A549 (cell line): ENCODE data around the gene SLFN13. TPM values are rescaled to one million over a fixed set of nuclear protein-coding genes. Genes with fewer than 3 reads are reported as not detected.
A peak's percentile ranks its signal among the peaks of the same experiment; 100 is the strongest.

Experiments used
- ATAC-seq, 2 experiments: fragments of 200-7000 bp in 1 of 2; fragments of >200 bp in 1 of 2; cut with Nextera tagmentation in 1 of 2; cut with Tn5 transposase in 1 of 2; 3 replicates each; pipeline versions ENCODE4 v1.8.0 to v1.9.1; 2018 to 2020; ENCODE audit warnings: mild to moderate bottlenecking in 1 of 2, moderate library complexity in 1 of 2
- CTCF ChIA-PET: fragments of 300-600 bp; sonication (Branson Sonifier 250); formaldehyde crosslinking; extraction: SDS; loops from one replicate; lab custom pipeline; 2021; ENCODE audit warnings: antibody characterized with exemption, inconsistent platforms; lab: Yijun Ruan, JAX
- POLR2A ChIA-PET: fragments of 350-600 bp; formaldehyde crosslinking; extraction: SDS; loops from one replicate; lab custom pipeline; 2021; ENCODE audit warnings: antibody characterized with exemption, inconsistent platforms; lab: Yijun Ruan, JAX
- DNase-seq, 2 experiments: peaks; one replicate each; pipeline versions ENCODE4 v3.0.0 to v3.0.0-alpha.2; 2011 to 2016; ENCODE audit warnings: low read depth in 1 of 2, low spot score in 1 of 2
- FAIRE-seq: peaks from 2 replicates; lab custom pipeline; 2011; peaks lifted over from hg19 to GRCh38; lab: Jason Lieb, UNC
- H3K27ac ChIP-seq, 2 experiments: fragments of >200 bp; sonication (Bioruptor Twin); formaldehyde crosslinking; 3 replicates each; pipeline ENCODE4 v1.5.1; 2016 to 2017
- H3K4me1 ChIP-seq: fragments of >200 bp; sonication (Bioruptor Twin); formaldehyde crosslinking; 3 replicates; pipeline ENCODE4 v1.6.1; 2016
- H3K4me2 ChIP-seq: fragments of >200 bp; sonication (Bioruptor Twin); formaldehyde crosslinking; 3 replicates; pipeline ENCODE4 v1.6.1; 2016
- H3K4me3 ChIP-seq: fragments of >200 bp; sonication (Bioruptor Twin); formaldehyde crosslinking; 3 replicates; pipeline ENCODE4 v1.5.1; 2016
- H3K9me3 ChIP-seq: fragments of >200 bp; sonication (Bioruptor Twin); formaldehyde crosslinking; 3 replicates; pipeline ENCODE4 v1.6.1; 2016
- CBX8 ChIP-seq: fragments of 200-600 bp; sonication (generic); IDR thresholded peaks from 2 replicates; pipeline ENCODE4 v1.6.1; 2016
- CEBPB ChIP-seq, 2 experiments: fragments of >200 bp in 1 of 2; sonication (Bioruptor Twin) in 1 of 2; formaldehyde crosslinking in 1 of 2; IDR thresholded peaks; 2 replicates each; pipeline ENCODE4 v1.6.1; 2012 to 2016
- CHD4 ChIP-seq: fragments of 200-600 bp; sonication (generic); IDR thresholded peaks from 2 replicates; pipeline ENCODE4 v1.6.1; 2016; ENCODE audit warnings: antibody characterized with exemption, mild to moderate bottlenecking, borderline replicate concordance
- EHF ChIP-seq: fragments of 250-450 bp; sonication (Bioruptor Pico); IDR thresholded peaks from 2 replicates; pipeline ENCODE4 v1.5.0; 2020; ENCODE audit warnings: mild to moderate bottlenecking
- EHMT2 ChIP-seq: fragments of 200-600 bp; sonication (generic); IDR thresholded peaks from 2 replicates; pipeline ENCODE4 v1.6.1; 2016; ENCODE audit warnings: antibody characterized with exemption, low read depth, mild to moderate bottlenecking, moderate library complexity
- FOSB ChIP-seq: fragments of 250-450 bp; sonication (Bioruptor Pico); IDR thresholded peaks from 2 replicates; pipeline ENCODE4 v1.5.0; 2020; ENCODE audit warnings: mild to moderate bottlenecking, moderate library complexity
- FOSL2 ChIP-seq, 2 experiments: fragments of 450-650 bp in 1 of 2; fragments of >200 bp in 1 of 2; sonication (Bioruptor Twin) in 1 of 2; formaldehyde crosslinking; IDR thresholded peaks; 2 replicates each; pipeline versions ENCODE4 v1.5.0 to v1.6.1; 2016 to 2020; ENCODE audit warnings: mild to moderate bottlenecking in 1 of 2, moderate library complexity in 1 of 2
- HDAC2 ChIP-seq: fragments of 200-600 bp; sonication (generic); IDR thresholded peaks from 2 replicates; pipeline ENCODE4 v1.6.1; 2016
- HES2 ChIP-seq: fragments of >200 bp; sonication (Bioruptor Twin); formaldehyde crosslinking; IDR thresholded peaks from 2 replicates; pipeline ENCODE4 v1.6.1; 2016
- KDM1A ChIP-seq: fragments of 200-600 bp; sonication (generic); IDR thresholded peaks from 2 replicates; pipeline ENCODE4 v1.6.1; 2016; ENCODE audit warnings: low read depth, mild to moderate bottlenecking
- MAX ChIP-seq: IDR thresholded peaks from 2 replicates; pipeline ENCODE4 v1.6.1; 2012
- NFE2L2 ChIP-seq: fragments of 150-350 bp; conservative IDR thresholded peaks from 2 replicates; pipeline ENCODE4 v1.6.1; 2014; ENCODE audit warnings: low read length
- NPAS2 ChIP-seq: fragments of 250-450 bp; sonication (Bioruptor Pico); IDR thresholded peaks from 2 replicates; pipeline ENCODE4 v1.8.0; 2022; ENCODE audit warnings: mild to moderate bottlenecking, moderate library complexity, borderline replicate concordance
- PHF8 ChIP-seq: fragments of 200-600 bp; sonication (generic); IDR thresholded peaks from 2 replicates; pipeline ENCODE4 v1.6.1; 2016; ENCODE audit warnings: low read depth, mild to moderate bottlenecking, antibody characterized with exemption, moderate library complexity, borderline replicate concordance
- POLR2A ChIP-seq: IDR thresholded peaks from 2 replicates; pipeline ENCODE4 v1.6.1; 2012; ENCODE audit warnings: mild to moderate bottlenecking, low read length
- RARB ChIP-seq: fragments of 250-450 bp; sonication (Bioruptor Pico); IDR thresholded peaks from 2 replicates; pipeline ENCODE4 v1.8.0; 2021; ENCODE audit warnings: mild to moderate bottlenecking, moderate library complexity
- RCOR1 ChIP-seq: fragments of 150-350 bp; IDR thresholded peaks from 2 replicates; pipeline ENCODE4 v1.6.1; 2014; ENCODE audit warnings: antibody characterized with exemption, low read length, low read depth
- TFCP2L1 ChIP-seq: fragments of 250-450 bp; sonication (Bioruptor Pico); IDR thresholded peaks from 2 replicates; pipeline ENCODE4 v1.5.0; 2021; ENCODE audit warnings: mild to moderate bottlenecking
- ZC3H11A ChIP-seq: fragments of 450-650 bp; IDR thresholded peaks from 2 replicates; pipeline ENCODE4 v1.6.1; 2014; ENCODE audit warnings: antibody characterized with exemption, mild to moderate bottlenecking
- ZFP36 ChIP-seq: fragments of 450-650 bp; IDR thresholded peaks from 2 replicates; pipeline ENCODE4 v1.6.1; 2014; ENCODE audit warnings: borderline replicate concordance; ENCODE audit not compliant: partially characterized antibody
- ZNF302 ChIP-seq: fragments of 250-450 bp; sonication (Bioruptor Pico); IDR thresholded peaks from 2 replicates; pipeline ENCODE4 v1.9.0; 2021; ENCODE audit warnings: inconsistent platforms, mild to moderate bottlenecking, moderate library complexity
- ZSCAN20 ChIP-seq: fragments of 250-450 bp; sonication (Bioruptor Pico); IDR thresholded peaks from 2 replicates; pipeline ENCODE4 v1.8.0; 2022; ENCODE audit warnings: mild to moderate bottlenecking, moderate library complexity
- WGBS: methylation state at CpG from one replicate; pipeline ENCODE4 v1.1.6; 2017; ENCODE audit errors: missing lambda C conversion rate; 5-methylcytosine and 5-hydroxymethylcytosine counted together
- polyA minus RNA-seq: library from RNA; depleted of rRNA, polyadenylated mRNA; stranded (reverse); fragments of >200 nt; gene quantifications from 2 replicates; pipeline ENCODE4 v1.2.3, GENCODE V29; 2011; rRNA and poly(A)+ RNA removed
- polyA plus RNA-seq, 4 experiments: library from polyadenylated mRNA; depleted of rRNA in 3 of 4; stranded (reverse); fragments of >200 nt; fragmentation: RNase III in 1 of 4; extraction: RNeasy Plus Mini Kit Qiagen cat#74134 plus additional on column Dnase treatment in 1 of 4; gene quantifications; 2 replicates in 3 of 4; 3 replicates in 1 of 4; pipeline ENCODE4 v1.2.3, GENCODE V29; 2011 to 2017
- TF ChIP-seq, protein P1 (sequence below): fragments of 450-650 bp; IDR thresholded peaks from 2 replicates; pipeline ENCODE4 v1.6.1; 2014; ENCODE audit warnings: antibody characterized with exemption

Gene SLFN13
- polyA plus RNA-seq (2011; rRNA removed) (12.2 and 12.5 TPM in 2 replicates), polyA plus RNA-seq (2017; fragmentation: RNase III; extraction: RNeasy Plus Mini Kit Qiagen cat#74134 plus additional on column Dnase treatment) (5.4 to 6.8 TPM (median 6.6 TPM) in 3 replicates), polyA minus RNA-seq (11.9 and 22.0 TPM in 2 replicates)
- polyA plus RNA-seq (2012; cell fraction: cytosol; rRNA removed): 4.8 and 5.2 TPM in 2 replicates
- 5.1 and 6.4 TPM in 2 replicates for polyA plus RNA-seq (2012; cell fraction: nucleus; rRNA removed)

- Histone ChIP-seq H3K4me1 (no peaks in the 10 kb centered on the region), H3K4me3 (peak within 1 kb of the TSS; percentile 60), H3K4me2 (peak within 1 kb of the TSS; percentile 90), H3K27ac (peak within 1 kb of the TSS; percentile 58 to 75), H3K9me3 (no peaks in the 10 kb centered on the region)
- TF ChIP-seq ZNF302 (CRISPR knock-in tag): no peak
- TF ChIP-seq ZFP36: no peak
- no peak for TF ChIP-seq KDM1A
- no peak for TF ChIP-seq FOSL2 (IDR thresholded peaks at IDR 0.05)
- no peak for TF ChIP-seq FOSL2 (CRISPR knock-in tag; IDR thresholded peaks at IDR 0.05)
- TF ChIP-seq MAX: peak; percentile 96; the same call in 1 of the 2 replicates
- TF ChIP-seq TFCP2L1 (CRISPR knock-in tag): no peak
- 0 out of 2 replicates have a peak, but pooled peaks have one; percentile 19 for TF ChIP-seq CBX8
- 0 out of 2 replicates have a peak, but pooled peaks have one; percentile 16 for TF ChIP-seq POLR2A
- no peak for TF ChIP-seq HDAC2
- TF ChIP-seq NPAS2: no peak
- no peak for TF ChIP-seq ZC3H11A
- TF ChIP-seq RCOR1: no peak
- TF ChIP-seq HES2: no peak
- TF ChIP-seq, protein P1, sequence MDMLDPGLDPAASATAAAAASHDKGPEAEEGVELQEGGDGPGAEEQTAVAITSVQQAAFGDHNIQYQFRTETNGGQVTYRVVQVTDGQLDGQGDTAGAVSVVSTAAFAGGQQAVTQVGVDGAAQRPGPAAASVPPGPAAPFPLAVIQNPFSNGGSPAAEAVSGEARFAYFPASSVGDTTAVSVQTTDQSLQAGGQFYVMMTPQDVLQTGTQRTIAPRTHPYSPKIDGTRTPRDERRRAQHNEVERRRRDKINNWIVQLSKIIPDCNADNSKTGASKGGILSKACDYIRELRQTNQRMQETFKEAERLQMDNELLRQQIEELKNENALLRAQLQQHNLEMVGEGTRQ: no peak
- TF ChIP-seq EHMT2: no peak
- no peak for TF ChIP-seq RARB (CRISPR knock-in tag)
- POLR2A ChIA-PET: interaction anchor here (1.2 to 2.0 kb wide), 2 partner anchors 75 to 191 kb away, joined by 4 to 8 read pairs; partner anchors contain the start of gene SLFN11
- FAIRE-seq (no peak), DNase-seq (peak; percentile 74 to 88), ATAC-seq (peak; percentile 95 to 98)
- CTCF ChIA-PET: interaction anchor here (1.4 to 1.8 kb wide), 2 partner anchors 9 to 136 kb away, joined by 3 to 6 read pairs; no protein-coding TSS in a partner anchor
- 6% methylated on average over 36 of the region's 44 CpGs for WGBS
These were observed at the start of gene SLFN13 for GRCh38 chr17:35448214-35448898. TSS of gene SLFN13 (minus strand) at chr17:35448766. CDS start at chr17:35445680, 3,086 bp downstream.

- ChIA-PET CTCF (no interaction called here), POLR2A (no interaction called here)
- Histone ChIP-seq H3K9me3 (no peaks in the 10 kb centered on the region), H3K4me3 (no peak overlapping the region), H3K4me2 (no peak overlapping the region), H3K27ac (no peak overlapping the region), H3K4me1 (no peaks in the 10 kb centered on the region)
- FAIRE-seq (no peak), ATAC-seq (no peak), DNase-seq (no peak)
- TF ChIP-seq EHF (CRISPR knock-in tag) (no peak), CEBPB (IDR thresholded peaks at IDR 0.05) (no peak), FOSB (no peak), ZSCAN20 (CRISPR knock-in tag) (no peak), NFE2L2 (no peak), HES2 (no peak), TFCP2L1 (CRISPR knock-in tag) (no peak), CHD4 (no peak), PHF8 (no peak)
- TF ChIP-seq, protein P1: no peak
- 70% methylated on average over 28 of the region's 30 CpGs for WGBS
These were observed 48.1 kb upstream of the SLFN13 start for GRCh38 chr17:35496451-35497290.
